ENCODE data around the gene ZFPM1. TPM values are rescaled to one million over a fixed set of nuclear protein-coding genes. Genes with fewer than 3 reads are reported as not detected.

The ZFPM1 gene
- total and polyA plus RNA-seq, 2 of the 8 experiments (the other 6 are each of a cell fraction or from before 2014, with no cell fraction given), result 0.74 to 4.8 TPM

DNA sequence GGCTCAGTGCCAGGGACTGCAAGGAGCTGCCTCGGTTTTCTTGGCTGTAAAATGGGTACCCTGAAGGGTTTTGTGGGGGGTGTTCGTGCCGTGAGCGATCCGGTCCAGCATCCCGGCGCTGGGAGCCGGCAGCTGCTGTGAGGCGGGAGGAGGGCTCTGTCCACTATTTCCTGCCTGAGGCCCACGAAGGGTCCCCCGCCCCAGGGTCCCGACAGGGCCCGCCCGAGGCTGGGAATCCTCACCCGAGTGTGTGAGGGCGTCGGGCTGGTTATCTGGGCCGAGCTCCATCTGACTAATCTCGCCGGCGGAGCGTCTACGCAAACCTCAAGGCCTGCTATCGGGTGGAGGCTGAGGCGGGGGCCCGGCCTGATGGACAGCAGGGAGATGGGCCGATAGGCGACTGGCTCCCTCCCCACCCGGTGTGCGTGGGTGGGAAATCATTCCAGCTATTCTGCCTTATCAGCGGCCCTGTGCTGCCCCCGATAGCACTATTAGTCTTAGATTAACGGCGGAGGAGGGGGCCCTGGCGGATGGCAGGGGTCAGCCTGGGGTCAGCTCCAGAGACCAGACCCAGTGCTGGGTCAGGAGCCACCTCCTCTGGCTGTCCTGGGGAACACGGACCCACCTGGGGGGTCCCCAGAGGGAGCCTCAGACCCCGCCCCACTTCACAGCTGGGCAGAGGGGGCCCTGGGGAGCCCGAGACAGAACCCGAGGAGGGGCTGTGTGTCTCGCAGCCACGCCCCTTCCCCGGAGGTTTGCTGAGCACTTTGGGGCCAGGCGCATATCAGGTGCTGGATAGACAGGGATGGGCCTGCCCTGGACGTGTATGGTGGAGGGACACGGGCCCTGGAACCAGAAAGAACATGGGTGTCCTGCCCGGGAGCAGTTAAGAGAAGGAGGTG, 44.7 kb downstream of the ZFPM1 start:
- Histone ChIP-seq H3K23ac (ENCODE audit: insufficient read length) (no peak overlapping the region), H3K79me1 (ENCODE audit: low read depth, low read length) (no peaks in the 10 kb centered on the region), H2AK5ac (ENCODE audit: low read depth, low read length) (no peak overlapping the region), H2BK5ac (ENCODE audit: low read depth, low read length) (no peak overlapping the region), H3K36me3 (ENCODE audit: control insufficient read depth in 2 of 4, insufficient read depth in 4 of 4, low read length in 3 of 4) (no peaks in the 10 kb centered on the region), H3K4me3 (ENCODE audit: extremely low read depth in 1 of 4, insufficient read depth in 2 of 4, low read depth in 3 of 4, low read length in 4 of 4) (no peak overlapping the region), H2BK20ac (ENCODE audit: low read length) (no peak overlapping the region), H2AFZ (ENCODE audit: low read length) (no peak overlapping the region), H3K56ac (replicated peaks; ENCODE audit: insufficient read length, low read depth, low read length) (no peak overlapping the region), H2BK15ac (ENCODE audit: low read length) (no peak overlapping the region), H3K79me2 (ENCODE audit: control insufficient read depth in 1 of 2, insufficient read depth in 2 of 2, low read length in 2 of 2) (no peaks in the 10 kb centered on the region), H3K4me2 (ENCODE audit: insufficient read depth in 1 of 2, low read depth in 2 of 2, low read length in 2 of 2) (no peak overlapping the region), H3K18ac (ENCODE audit: extremely low read depth, low read length) (no peak overlapping the region), H3K27me3 (replicated peaks in 1 of 4; ENCODE audit: control insufficient read depth in 3 of 4, extremely low read depth in 1 of 4, insufficient read depth in 3 of 4, low read length in 3 of 4) (no peaks in the 10 kb centered on the region), H3K9ac (replicated peaks in 1 of 4; ENCODE audit: extremely low read depth in 1 of 4, low read depth in 3 of 4, low read length in 3 of 4) (no peak overlapping the region), H3K4me1 (replicated peaks in 1 of 4; ENCODE audit: control insufficient read depth in 3 of 4, insufficient read depth in 4 of 4, low read length in 3 of 4) (no peaks in the 10 kb centered on the region; a peak in 1 of 7 replicates), H4K20me1 (replicated peaks in 1 of 2; ENCODE audit: control insufficient read depth in 1 of 2, insufficient read depth in 2 of 2, low read length in 2 of 2) (peaks cover 0 to 4% of the 10 kb centered on the region in 2 experiments), H3K27ac (ENCODE audit: low read depth, low read length) (no peak overlapping the region), H3K23me2 (ENCODE audit: low read depth, low read length) (no peaks in the 10 kb centered on the region), H4K5ac (ENCODE audit: insufficient read length, low read depth, low read length) (no peak overlapping the region), H3K9me3 (ENCODE audit: insufficient read depth in 2 of 2, low read depth in 1 of 2, low read length in 1 of 2) (no peaks in the 10 kb centered on the region), H2BK120ac (replicated peaks; ENCODE audit: low read depth, low read length) (no peak overlapping the region), H2BK12ac (ENCODE audit: low read depth, low read length) (no peak overlapping the region), H4K8ac (ENCODE audit: extremely low read depth, insufficient read depth, low read length) (no peak overlapping the region), H4K91ac (replicated peaks; ENCODE audit: insufficient read length, low read length) (no peak overlapping the region), H3K4ac (replicated peaks; ENCODE audit: insufficient read length, low read depth, low read length) (no peak overlapping the region), H3K14ac (ENCODE audit: insufficient read length) (no peak overlapping the region)
- no peak for TF ChIP-seq ZNF274 (IDR thresholded peaks at IDR 0.05; ENCODE audit: borderline replicate concordance, extremely low read depth, low read length)
- 0 out of 2 replicates have a peak, but pooled peaks have one; percentile 2 for TF ChIP-seq GABPA (IDR thresholded peaks at IDR 0.05; ENCODE audit: borderline replicate concordance, insufficient read depth, low read length)
- POLR2A ChIA-PET (ENCODE audit: partially characterized antibody), result interaction anchor here (1.2 kb wide), 1 partner anchor 25 kb away, joined by 3 read pairs; no protein-coding TSS in a partner anchor
- CTCF ChIA-PET (ENCODE audit: partially characterized antibody), result interaction anchor here (1.2 to 2.7 kb wide), 2 partner anchors 9 to 60 kb away, joined by 3 to 11 read pairs; no protein-coding TSS in a partner anchor
- 89% methylated on average over 35 of the region's 46 CpGs; no CpG with 5 or more reads in 1 of the 2 experiments for WGBS, 2 experiments (ENCODE audit: extremely low coverage in 1 of 2, insufficient coverage in 1 of 2, insufficient read length in 1 of 2, insufficient replicate concordance in 2 of 2, low coverage in 1 of 2, low lambda C conversion rate in 2 of 2, missing lambda C conversion rate in 1 of 2)
- DNase-seq (ENCODE audit: low read depth in 1 of 2, low spot score in 2 of 2) (no peak), FAIRE-seq (no peak)
